HepG2 (cell line): Measurements from ENCODE around the gene TLCD1. TPM values are rescaled to one million over a fixed set of nuclear protein-coding genes. Genes with fewer than 3 reads are reported as not detected.

ENCODE experiments used
- CBX5 ChIP-seq: sonication (generic); formaldehyde crosslinking; IDR thresholded peaks from 2 replicates; pipeline ENCODE4 v1.4.0; 2020; ENCODE audit warnings: missing genetic modification reagents, borderline replicate concordance
- EP300 ChIP-seq, 3 experiments: sonication (generic) in 1 of 3; formaldehyde crosslinking in 1 of 3; IDR thresholded peaks; 2 replicates each; pipeline versions ENCODE4 v1.5.1 to v1.6.1; 2011 to 2020; ENCODE audit warnings: low read depth in 2 of 3, low read length in 2 of 3, borderline replicate concordance in 1 of 3, improper control_type of control experiment in 1 of 3, mild to moderate bottlenecking in 1 of 3, missing genetic modification reagents in 1 of 3, moderate library complexity in 1 of 3
- MAZ ChIP-seq, 2 experiments: sonication (generic) in 1 of 2; formaldehyde crosslinking in 1 of 2; IDR thresholded peaks; 2 replicates each; pipeline versions ENCODE4 v1.5.0 to v1.6.1; 2012 to 2020; ENCODE audit warnings: low read depth in 2 of 2, mild to moderate bottlenecking in 2 of 2, borderline replicate concordance in 1 of 2, improper control_type of control experiment in 1 of 2, low read length in 1 of 2, missing genetic modification reagents in 1 of 2, moderate library complexity in 1 of 2
- RAD21 ChIP-seq: fragments of 450-650 bp; formaldehyde crosslinking; IDR thresholded peaks from 2 replicates; pipeline ENCODE4 v1.5.0; 2020; ENCODE audit warnings: mild to moderate bottlenecking
- ZNF253 ChIP-seq: sonication (generic); formaldehyde crosslinking; IDR thresholded peaks from 2 replicates; pipeline ENCODE4 v1.8.0; 2022; ENCODE audit warnings: mild to moderate bottlenecking, missing genetic modification reagents, borderline replicate concordance
- ZNF343 ChIP-seq: sonication (generic); formaldehyde crosslinking; IDR thresholded peaks from 2 replicates; pipeline ENCODE4 v1.4.0; 2020; ENCODE audit warnings: mild to moderate bottlenecking, missing genetic modification reagents
- ZNF572 ChIP-seq: sonication (generic); formaldehyde crosslinking; IDR thresholded peaks from 2 replicates; pipeline ENCODE4 v1.5.1; 2020; ENCODE audit warnings: mild to moderate bottlenecking, missing genetic modification reagents
- polyA plus RNA-seq, 8 experiments: library from polyadenylated mRNA; depleted of rRNA in 3 of 8; stranded (reverse) in 7 of 8; unstranded in 1 of 8; fragments of >200 nt; fragmentation: Illumina TruSeq in 4 of 8; extraction: Trizol in 4 of 8; gene quantifications; 2 replicates each; pipeline versions ENCODE4 v1.2.1 to v1.2.3, GENCODE V29; 2011 to 2016; ENCODE audit warnings: low read depth in 4 of 8, missing spikeins in 1 of 8, mixed read lengths in 1 of 8; ENCODE audit not compliant: insufficient read depth in 1 of 8
- total RNA-seq, 5 experiments: library from RNA; depleted of rRNA; stranded (reverse); fragments of >200 nt; fragmentation: Illumina TruSeq; extraction: Trizol; gene quantifications; 2 replicates each; pipeline ENCODE4 v1.2.3, GENCODE V29; 2016; ENCODE audit warnings: low read depth in 1 of 5
- TF ChIP-seq, protein P1 (sequence below): IDR thresholded peaks from 2 replicates; pipeline ENCODE4 v1.6.1; 2018; ENCODE audit warnings: missing genetic modification reagents
- TF ChIP-seq, protein P2 (sequence below): sonication (generic); formaldehyde crosslinking; IDR thresholded peaks from 2 replicates; pipeline ENCODE4 v1.4.0; 2020; ENCODE audit warnings: missing genetic modification reagents, borderline replicate concordance
- TF ChIP-seq, protein P3 (sequence below): IDR thresholded peaks from 2 replicates; pipeline ENCODE4 v1.6.1; 2016
- TF ChIP-seq, protein P4 (sequence below): sonication (generic); formaldehyde crosslinking; IDR thresholded peaks from 2 replicates; pipeline ENCODE4 v1.5.1; 2020; ENCODE audit warnings: mild to moderate bottlenecking, missing genetic modification reagents
- TF ChIP-seq, protein P5 (sequence below): sonication (generic); formaldehyde crosslinking; IDR thresholded peaks from 2 replicates; pipeline ENCODE4 v1.4.0; 2020; ENCODE audit warnings: mild to moderate bottlenecking, missing genetic modification reagents

Gene TLCD1
- total and polyA plus RNA-seq, 2 of the 13 experiments (the other 11 are each of a cell fraction or from before 2014, with no cell fraction given), result 14.9 to 19.6 TPM

DNA sequence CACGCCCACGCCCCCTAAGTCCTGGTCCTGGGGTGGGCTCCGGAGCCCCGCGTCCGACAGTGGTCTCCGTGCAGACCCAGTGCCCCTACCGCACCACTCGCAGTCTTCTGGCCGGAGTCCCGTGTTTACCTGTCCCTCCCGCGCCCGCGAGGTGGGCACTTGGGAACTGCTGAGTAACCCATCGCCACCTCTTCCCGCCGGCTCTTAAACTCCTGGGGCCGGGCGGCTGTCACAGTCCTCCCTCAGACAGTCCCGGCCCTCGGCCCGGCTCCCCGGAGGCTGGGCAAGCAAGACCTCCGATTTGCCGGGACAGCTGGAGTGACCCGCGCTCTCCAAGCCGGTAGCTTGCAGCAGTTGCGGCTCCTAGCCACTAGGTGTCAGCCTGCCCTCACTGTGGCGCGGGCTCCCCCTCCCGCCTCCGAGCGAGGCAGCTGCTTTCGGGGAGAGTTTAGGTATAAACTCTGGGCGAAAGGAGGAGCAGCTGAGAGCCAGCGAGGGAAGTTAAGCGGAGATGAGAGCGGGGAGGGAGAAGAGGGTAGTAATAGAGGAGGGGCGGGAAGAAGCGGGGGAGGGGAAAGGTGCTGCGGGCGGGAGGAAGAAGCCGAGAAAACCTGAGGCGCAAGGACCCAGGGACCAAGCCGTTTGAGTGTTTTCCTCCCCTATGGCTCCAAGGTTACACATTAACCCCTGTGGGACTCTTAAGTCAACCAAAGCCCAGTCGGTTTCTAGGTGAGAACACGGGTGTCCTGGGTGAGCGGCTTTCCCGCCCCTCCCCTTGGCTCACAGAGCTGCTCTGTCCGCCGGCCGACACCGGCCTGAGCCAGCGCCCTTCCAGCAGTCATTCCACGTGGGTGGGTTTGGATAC, 826 bp upstream of the TLCD1 start (continued):
- TF ChIP-seq EP300 (IDR thresholded peaks at IDR 0.05; ENCODE audit: low read depth in 2 of 2, low read length in 2 of 2), result peak in 1 of 2 experiments; percentile 14; a peak in 1 of 4 replicates
- no peak; the same call in 1 of the 2 replicates for TF ChIP-seq EP300 (CRISPR knock-in tag; IDR thresholded peaks at IDR 0.05; ENCODE audit: borderline replicate concordance)
- peak; percentile 75 for TF ChIP-seq ZNF572
- TF ChIP-seq CBX5, result 0 out of 2 replicates have a peak, but pooled peaks have one; percentile 51
- TF ChIP-seq, protein P1, sequence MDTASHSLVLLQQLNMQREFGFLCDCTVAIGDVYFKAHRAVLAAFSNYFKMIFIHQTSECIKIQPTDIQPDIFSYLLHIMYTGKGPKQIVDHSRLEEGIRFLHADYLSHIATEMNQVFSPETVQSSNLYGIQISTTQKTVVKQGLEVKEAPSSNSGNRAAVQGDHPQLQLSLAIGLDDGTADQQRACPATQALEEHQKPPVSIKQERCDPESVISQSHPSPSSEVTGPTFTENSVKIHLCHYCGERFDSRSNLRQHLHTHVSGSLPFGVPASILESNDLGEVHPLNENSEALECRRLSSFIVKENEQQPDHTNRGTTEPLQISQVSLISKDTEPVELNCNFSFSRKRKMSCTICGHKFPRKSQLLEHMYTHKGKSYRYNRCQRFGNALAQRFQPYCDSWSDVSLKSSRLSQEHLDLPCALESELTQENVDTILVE (CRISPR knock-in tag), result peak; percentile 67; the same call in 1 of the 2 replicates
- 0 out of 2 replicates have a peak, but pooled peaks have one; percentile 66 for TF ChIP-seq ZNF343 (CRISPR knock-in tag)
- TF ChIP-seq RAD21 (CRISPR knock-in tag), result peak; percentile 99
- TF ChIP-seq, protein P2, sequence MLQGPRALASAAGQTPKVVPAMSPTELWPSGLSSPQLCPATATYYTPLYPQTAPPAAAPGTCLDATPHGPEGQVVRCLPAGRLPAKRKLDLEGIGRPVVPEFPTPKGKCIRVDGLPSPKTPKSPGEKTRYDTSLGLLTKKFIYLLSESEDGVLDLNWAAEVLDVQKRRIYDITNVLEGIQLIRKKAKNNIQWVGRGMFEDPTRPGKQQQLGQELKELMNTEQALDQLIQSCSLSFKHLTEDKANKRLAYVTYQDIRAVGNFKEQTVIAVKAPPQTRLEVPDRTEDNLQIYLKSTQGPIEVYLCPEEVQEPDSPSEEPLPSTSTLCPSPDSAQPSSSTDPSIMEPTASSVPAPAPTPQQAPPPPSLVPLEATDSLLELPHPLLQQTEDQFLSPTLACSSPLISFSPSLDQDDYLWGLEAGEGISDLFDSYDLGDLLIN (CRISPR knock-in tag), result peak; percentile 21; the same call in 1 of the 2 replicates
- TF ChIP-seq, protein P3, sequence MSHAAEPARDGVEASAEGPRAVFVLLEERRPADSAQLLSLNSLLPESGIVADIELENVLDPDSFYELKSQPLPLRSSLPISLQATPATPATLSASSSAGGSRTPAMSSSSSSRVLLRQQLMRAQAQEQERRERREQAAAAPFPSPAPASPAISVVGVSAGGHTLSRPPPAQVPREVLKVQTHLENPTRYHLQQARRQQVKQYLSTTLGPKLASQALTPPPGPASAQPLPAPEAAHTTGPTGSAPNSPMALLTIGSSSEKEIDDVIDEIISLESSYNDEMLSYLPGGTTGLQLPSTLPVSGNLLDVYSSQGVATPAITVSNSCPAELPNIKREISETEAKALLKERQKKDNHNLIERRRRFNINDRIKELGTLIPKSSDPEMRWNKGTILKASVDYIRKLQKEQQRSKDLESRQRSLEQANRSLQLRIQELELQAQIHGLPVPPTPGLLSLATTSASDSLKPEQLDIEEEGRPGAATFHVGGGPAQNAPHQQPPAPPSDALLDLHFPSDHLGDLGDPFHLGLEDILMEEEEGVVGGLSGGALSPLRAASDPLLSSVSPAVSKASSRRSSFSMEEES (CRISPR knock-in tag), result 0 out of 2 replicates have a peak, but pooled peaks have one; percentile 31
- TF ChIP-seq, protein P4, sequence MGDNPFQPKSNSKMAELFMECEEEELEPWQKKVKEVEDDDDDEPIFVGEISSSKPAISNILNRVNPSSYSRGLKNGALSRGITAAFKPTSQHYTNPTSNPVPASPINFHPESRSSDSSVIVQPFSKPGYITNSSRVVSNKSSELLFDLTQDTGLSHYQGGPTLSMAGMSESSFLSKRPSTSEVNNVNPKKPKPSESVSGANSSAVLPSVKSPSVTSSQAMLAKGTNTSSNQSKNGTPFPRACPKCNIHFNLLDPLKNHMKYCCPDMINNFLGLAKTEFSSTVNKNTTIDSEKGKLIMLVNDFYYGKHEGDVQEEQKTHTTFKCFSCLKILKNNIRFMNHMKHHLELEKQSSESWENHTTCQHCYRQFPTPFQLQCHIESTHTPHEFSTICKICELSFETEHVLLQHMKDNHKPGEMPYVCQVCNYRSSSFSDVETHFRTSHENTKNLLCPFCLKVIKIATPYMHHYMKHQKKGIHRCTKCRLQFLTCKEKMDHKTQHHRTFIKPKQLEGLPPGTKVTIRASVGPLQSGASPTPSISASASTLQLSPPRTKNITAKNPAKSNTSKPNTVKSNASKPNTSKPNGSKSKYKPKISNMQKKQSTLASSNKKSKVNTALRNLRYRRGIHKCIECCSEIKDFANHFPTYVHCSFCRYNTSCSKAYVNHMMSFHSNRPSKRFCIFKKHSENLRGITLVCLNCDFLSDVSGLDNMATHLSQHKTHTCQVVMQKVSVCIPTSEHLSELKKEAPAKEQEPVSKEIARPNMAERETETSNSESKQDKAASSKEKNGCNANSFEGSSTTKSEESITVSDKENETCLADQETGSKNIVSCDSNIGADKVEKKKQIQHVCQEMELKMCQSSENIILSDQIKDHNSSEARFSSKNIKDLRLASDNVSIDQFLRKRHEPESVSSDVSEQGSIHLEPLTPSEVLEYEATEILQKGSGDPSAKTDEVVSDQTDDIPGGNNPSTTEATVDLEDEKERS, result no peak
- TF ChIP-seq, protein P5, sequence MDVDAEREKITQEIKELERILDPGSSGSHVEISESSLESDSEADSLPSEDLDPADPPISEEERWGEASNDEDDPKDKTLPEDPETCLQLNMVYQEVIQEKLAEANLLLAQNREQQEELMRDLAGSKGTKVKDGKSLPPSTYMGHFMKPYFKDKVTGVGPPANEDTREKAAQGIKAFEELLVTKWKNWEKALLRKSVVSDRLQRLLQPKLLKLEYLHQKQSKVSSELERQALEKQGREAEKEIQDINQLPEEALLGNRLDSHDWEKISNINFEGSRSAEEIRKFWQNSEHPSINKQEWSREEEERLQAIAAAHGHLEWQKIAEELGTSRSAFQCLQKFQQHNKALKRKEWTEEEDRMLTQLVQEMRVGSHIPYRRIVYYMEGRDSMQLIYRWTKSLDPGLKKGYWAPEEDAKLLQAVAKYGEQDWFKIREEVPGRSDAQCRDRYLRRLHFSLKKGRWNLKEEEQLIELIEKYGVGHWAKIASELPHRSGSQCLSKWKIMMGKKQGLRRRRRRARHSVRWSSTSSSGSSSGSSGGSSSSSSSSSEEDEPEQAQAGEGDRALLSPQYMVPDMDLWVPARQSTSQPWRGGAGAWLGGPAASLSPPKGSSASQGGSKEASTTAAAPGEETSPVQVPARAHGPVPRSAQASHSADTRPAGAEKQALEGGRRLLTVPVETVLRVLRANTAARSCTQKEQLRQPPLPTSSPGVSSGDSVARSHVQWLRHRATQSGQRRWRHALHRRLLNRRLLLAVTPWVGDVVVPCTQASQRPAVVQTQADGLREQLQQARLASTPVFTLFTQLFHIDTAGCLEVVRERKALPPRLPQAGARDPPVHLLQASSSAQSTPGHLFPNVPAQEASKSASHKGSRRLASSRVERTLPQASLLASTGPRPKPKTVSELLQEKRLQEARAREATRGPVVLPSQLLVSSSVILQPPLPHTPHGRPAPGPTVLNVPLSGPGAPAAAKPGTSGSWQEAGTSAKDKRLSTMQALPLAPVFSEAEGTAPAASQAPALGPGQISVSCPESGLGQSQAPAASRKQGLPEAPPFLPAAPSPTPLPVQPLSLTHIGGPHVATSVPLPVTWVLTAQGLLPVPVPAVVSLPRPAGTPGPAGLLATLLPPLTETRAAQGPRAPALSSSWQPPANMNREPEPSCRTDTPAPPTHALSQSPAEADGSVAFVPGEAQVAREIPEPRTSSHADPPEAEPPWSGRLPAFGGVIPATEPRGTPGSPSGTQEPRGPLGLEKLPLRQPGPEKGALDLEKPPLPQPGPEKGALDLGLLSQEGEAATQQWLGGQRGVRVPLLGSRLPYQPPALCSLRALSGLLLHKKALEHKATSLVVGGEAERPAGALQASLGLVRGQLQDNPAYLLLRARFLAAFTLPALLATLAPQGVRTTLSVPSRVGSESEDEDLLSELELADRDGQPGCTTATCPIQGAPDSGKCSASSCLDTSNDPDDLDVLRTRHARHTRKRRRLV, result no peak
- peak; percentile 35; the same call in 1 of the 2 replicates for TF ChIP-seq ZNF253 (CRISPR knock-in tag)
- TF ChIP-seq MAZ (IDR thresholded peaks at IDR 0.05; ENCODE audit: borderline replicate concordance, low read depth, low read length), result peak; percentile 84
- peak; percentile 92 for TF ChIP-seq MAZ (CRISPR knock-in tag; IDR thresholded peaks at IDR 0.05; ENCODE audit: low read depth)
